Loucy (cell line): Measurements from ENCODE around the gene PTGES.

Experiments
- EZH2phosphoT487 ChIP-seq: fragments of 200-600 bp; IDR thresholded peaks from 2 replicates; pipeline ENCODE4 v1.6.1; 2018; ENCODE audit warnings: antibody characterized with exemption, mild to moderate bottlenecking, moderate library complexity, borderline replicate concordance
- TF ChIP-seq, protein P1 (sequence below): fragments of 200-600 bp; sonication (generic); conservative IDR thresholded peaks from 2 replicates; pipeline ENCODE4 v1.5.1; 2014; ENCODE audit warnings: mild to moderate bottlenecking, antibody characterized with exemption, low read length

DNA sequence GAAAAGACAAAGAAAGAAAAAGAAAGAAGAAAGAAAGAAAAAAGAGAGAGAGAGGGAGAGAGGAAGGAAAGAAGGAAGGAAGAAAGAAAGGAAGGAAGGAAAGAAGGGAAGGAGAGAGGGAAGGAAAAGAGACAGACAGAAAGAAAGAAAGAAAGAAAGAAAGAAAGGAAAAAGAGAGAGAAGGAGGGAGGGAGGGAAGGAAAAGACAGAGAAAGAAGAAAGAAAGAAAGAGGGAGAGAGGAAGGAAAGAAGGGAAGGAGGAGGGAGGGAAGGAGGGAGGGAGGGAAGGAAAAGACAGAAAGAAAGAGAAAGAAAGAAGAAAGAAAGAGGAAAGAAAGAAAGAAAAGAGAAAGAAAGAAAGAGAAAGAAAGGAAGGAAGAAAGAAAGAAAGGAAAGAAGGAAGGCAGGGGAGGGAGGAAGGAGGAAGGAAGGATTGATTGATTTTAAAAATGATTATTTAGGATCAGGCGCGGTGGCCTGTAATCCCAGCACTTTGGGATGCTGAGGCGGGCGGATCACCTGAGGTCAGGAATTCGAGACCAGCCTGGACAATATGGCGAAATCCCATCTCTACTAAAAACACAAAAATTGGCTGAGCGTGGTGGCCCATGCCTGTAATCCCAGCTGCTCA is 26.8 kb upstream of the PTGES start:
- TF ChIP-seq, protein P1, sequence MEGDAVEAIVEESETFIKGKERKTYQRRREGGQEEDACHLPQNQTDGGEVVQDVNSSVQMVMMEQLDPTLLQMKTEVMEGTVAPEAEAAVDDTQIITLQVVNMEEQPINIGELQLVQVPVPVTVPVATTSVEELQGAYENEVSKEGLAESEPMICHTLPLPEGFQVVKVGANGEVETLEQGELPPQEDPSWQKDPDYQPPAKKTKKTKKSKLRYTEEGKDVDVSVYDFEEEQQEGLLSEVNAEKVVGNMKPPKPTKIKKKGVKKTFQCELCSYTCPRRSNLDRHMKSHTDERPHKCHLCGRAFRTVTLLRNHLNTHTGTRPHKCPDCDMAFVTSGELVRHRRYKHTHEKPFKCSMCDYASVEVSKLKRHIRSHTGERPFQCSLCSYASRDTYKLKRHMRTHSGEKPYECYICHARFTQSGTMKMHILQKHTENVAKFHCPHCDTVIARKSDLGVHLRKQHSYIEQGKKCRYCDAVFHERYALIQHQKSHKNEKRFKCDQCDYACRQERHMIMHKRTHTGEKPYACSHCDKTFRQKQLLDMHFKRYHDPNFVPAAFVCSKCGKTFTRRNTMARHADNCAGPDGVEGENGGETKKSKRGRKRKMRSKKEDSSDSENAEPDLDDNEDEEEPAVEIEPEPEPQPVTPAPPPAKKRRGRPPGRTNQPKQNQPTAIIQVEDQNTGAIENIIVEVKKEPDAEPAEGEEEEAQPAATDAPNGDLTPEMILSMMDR = no peak
- no peak for TF ChIP-seq EZH2phosphoT487
